Measurements from ENCODE around the gene KHNYN.
"Not testable (repeated sequence)": the region's sequence is repeated elsewhere in the genome, so short reads cannot be mapped to it uniquely, and the experiment has no call there.

KHNYN gene

DNA sequence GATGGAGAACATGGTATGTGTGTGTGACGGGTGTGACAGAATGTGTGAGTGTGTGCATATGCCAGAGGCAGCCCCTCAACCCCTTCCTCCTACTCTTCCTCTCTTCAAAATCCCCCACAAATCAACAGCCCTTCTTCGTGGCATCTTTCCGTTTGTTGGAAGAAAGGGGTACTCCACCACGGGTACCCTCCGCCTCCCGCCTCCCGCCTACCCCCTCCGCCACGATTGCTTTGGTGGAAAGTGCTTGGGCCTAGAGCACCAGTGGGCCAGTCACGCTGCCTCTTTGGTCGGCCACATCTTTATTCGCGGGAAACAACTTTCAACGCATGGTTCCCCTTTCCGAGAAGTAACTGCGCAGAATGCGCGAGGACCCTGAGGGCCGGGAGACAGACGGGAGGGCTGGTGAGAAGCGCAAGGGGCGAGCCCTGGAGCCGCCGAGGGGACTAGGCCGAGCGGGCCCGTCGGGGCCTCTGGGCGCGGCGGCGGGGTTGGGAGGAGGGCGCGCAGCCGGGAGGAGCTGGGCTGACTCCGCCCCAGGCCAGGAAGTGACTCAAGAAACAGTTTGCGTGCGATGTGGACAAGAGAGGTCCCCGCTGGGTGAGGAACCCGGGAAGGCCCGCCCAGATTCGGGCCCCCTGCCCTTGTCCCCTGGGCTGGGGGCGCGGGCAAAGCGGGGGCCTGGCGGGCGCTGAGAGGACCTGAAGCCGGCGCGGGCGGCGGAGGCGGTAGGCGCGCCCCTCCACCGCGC, at the start of gene KHNYN, which contains the start of gene CBLN3:
TSS of gene KHNYN (plus strand) at position 560 of the 748 bp plus-strand sequence. CDS start 777 bp downstream, outside the sequence.
TSS of gene CBLN3 (minus strand) at position 274 of the 748 bp plus-strand sequence. CDS start 614 bp downstream, outside the sequence.
- DNase-seq (ENCODE audit: low spot score) = peak; percentile 92

- no peak for DNase-seq (ENCODE audit: low spot score)
Measured at GRCh38 chr14:24381363-24382063, 48.2 kb upstream of the KHNYN start.

- DNase-seq (ENCODE audit: low spot score) = no peak
Measured at GRCh38 chr14:24382064-24382371, 47.7 kb upstream of the KHNYN start.

GRCh38 chr14:24384169-24384568, 45.6 kb upstream of the KHNYN start:
- DNase-seq (ENCODE audit: low spot score) = no peak

DNA sequence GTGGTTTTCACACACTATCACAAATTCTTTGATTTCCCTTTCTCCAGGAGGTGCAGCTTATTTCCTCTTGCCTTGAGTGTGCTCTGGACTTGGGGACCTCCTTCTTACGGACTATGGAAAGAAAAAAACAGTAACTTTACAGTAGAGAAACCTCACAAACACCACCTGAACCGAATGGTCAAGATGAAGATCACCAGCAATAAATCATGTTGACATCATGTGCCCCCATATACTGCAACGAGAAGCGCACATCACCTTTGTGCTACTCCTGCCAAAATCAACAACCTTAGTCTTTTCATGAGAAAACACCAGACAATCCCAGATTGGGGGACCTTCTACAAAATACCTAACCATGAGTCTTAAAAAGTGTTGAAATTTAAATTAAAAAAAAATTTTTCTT, 44.2 kb upstream of the KHNYN start:
- no peak for DNase-seq (ENCODE audit: low spot score)

GRCh38 chr14:24387009-24387345, 42.8 kb upstream of the KHNYN start:
- no peak for DNase-seq (ENCODE audit: low spot score)

- DNase-seq (ENCODE audit: low spot score) = not testable (repeated sequence)
Measured at GRCh38 chr14:24387579-24387978, 42.2 kb upstream of the KHNYN start.

- no peak for DNase-seq (ENCODE audit: low spot score)
Measured at GRCh38 chr14:24388474-24389179, 41.1 kb upstream of the KHNYN start.

DNA sequence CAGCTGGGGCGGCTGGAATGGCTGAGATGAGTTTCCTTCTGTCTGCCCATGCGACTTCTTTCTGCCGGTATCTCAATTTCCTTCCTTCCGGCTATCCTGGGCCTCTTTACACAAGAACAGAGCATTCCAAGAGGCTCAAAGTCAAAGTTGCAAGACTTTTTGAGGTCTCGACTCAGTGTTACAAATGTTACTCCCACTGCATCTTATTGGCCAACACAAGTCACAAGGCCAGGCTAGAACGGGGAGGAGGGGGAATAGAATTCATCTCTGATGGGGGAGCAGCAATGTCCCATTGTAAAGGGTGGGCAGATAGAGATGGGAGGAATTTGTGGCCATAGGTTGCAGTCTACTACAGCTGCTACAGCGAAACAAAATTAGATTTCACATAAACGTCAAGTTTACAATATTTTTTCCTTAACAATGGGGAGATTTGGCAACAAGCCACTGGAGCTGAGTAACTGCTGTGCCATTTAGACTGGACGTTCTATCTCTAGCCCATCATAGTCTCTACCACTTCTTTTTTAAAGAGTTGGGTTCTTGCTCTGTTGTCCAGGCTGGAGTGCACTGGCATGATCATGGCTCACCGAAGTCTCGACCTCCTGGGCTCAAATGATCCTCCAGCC, 40.4 kb upstream of the KHNYN start:
- no peak for DNase-seq (ENCODE audit: low spot score)

GRCh38 chr14:24390701-24391468, 38.9 kb upstream of the KHNYN start:
- DNase-seq (ENCODE audit: low spot score) = no peak

- DNase-seq (ENCODE audit: low spot score) = no peak
Measured at GRCh38 chr14:24392325-24393091, 37.2 kb upstream of the KHNYN start.

DNA sequence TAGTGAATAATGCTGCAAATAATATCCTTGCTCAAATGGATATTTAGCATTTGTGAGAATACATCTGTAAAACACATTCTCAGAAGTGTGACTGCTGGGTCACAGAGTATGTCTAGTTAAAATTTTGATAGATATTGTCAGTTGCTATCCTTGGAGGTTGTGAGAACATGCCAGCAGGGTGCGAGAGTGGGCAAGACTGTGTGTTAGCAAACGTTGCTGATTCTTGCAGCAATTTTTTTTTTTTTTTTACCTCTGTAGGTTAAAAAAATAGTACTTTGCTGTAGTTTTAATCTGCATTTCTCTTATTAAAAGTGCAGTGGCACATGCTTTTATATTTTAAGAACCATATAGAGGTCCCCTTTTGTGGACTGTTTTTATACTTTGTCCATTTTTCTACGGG, 35.5 kb upstream of the KHNYN start:
- peak; percentile 19 for DNase-seq (ENCODE audit: low spot score)

DNA sequence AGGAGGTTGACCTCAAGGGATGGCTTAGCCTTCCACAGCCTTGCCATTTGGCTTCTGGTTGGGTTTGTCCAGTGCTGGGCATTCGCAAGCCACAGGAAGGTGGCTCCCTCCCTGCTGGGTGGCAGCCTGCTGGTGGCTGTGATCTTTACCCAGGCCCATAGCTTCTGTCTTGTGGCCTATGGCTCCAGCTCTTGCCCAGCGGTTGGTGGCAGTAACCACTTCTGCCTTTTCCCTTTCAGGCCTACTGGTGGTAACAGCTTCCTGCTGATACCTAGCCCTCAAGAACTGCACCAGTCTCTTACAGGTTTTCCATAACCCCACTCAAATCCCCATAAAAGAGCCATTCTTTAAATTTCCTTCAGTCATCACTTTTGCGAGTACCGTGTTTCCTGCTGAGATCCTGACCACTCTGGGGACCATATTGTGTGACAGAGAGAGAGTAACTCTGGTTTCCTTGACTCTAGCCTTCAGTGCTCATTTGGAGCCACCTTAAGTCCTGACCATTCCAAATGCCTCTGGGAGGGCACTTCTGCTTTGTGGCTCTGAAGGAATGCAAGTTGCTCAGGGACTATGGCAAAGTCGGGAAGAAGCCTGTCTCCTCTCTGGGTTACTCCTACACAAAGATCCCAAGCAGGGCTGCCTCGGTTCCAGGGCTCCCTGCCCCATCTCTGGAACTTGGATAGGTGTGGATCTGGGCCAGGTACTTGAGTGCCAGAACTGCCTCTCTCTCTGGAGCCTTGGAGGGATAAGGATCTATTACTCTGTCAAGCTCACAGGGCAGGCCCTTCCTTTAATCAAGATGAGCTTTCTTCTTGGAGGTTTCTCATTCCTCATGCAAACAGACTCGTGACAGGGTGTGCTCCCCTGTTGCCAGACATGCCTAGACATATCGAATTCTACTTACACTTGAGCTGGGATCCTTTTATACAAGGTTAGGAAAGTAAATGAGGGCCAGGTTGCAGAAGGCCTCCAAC, 33.9 kb upstream of the KHNYN start:
- DNase-seq (ENCODE audit: low spot score) = no peak

DNA sequence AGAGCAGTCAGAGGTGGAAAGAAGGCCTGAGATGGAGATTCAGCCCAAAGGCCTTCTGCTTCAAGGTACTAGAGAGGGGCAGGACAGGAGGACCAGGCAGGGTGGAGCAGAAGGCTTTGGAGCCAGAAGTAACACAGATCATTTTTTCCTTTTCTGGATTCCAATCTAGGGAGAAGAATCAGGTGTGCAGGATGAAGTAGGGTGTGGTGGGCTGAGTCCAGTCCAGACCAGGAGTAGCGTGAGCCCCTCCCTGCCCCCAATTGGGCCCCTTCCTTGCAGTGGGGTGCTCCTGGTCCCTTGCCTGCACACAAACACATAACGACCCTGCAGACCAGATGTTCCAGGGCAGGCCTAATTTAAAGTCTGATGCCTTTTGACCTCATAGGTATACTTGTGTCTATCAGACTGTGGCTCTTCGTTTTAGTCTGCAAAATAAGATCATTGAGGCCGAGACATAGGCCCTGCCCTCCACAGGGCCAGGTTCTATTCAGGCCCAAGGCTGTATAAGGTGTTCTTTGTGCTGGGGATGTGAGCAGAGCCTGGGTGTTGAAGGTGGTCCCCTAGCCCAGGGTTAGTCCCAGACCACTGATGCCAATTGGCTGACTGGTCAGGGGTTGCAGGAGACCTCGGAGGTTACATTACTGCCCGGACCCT, 32.0 kb upstream of the KHNYN start:
- DNase-seq (ENCODE audit: low spot score) = no peak

DNA sequence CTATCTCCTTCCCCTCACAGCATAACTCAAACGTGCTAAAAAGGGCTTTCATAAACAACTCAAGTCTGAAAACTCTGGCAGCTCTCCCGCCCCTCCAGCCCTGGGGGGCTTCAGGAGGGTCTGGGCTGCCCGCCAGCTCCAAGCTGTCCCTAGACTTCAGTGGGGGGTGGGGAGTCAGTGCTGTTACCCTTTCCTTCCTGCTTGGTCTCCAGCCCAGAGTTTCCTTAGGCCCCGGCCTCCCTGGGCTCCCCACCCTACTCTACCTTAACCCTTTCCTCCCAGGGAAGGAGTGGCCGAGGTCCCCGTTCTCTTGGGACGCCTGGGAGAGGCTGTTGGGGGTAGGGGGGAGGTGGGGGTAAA, 31.5 kb upstream of the KHNYN start:
- no peak for DNase-seq (ENCODE audit: low spot score)

DNA sequence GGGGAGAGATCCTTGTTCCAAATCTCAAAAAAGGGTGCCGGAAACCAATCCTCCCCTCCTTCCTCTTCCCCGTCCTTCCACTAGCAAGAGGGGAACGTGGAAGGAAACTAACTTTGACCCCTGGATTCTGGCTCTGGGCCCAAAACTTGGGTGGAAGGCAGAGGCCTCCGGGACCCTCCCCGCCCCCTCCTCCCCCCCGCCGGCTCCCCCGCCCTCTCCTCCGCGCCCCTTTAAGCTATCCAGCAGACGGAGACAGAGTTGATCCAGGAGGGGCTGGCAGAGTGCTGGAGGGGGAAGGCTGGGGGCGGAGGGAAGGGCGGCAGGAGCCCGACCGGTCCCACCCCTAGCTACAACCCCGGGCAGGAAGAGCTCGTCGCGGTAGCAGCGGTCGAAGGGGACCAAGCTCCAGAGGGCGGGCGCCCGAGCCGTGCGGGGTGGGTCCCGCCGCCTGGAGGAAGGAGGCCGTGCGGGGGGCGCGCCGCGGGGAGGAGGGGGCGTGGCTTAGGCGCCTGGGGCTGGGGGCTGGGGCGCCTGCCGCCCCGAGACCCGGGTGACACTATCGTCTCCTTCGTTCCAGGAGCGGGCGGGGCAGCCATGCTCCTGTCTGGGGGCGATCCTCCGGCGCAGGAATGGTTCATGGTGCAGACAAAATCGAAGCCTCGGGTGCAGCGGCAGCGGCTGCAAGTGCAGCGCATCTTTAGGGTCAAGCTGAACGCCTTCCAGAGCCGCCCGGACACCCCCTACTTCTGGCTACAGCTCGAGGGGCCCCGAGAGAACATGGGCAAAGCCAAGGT, 30.9 kb upstream of the KHNYN start, which contains the start of gene NYNRIN:
TSS of gene NYNRIN (plus strand) at position 351 of the 794 bp plus-strand sequence. CDS start at position 595, 244 bp downstream.
- DNase-seq (ENCODE audit: low spot score) = no peak

DNA sequence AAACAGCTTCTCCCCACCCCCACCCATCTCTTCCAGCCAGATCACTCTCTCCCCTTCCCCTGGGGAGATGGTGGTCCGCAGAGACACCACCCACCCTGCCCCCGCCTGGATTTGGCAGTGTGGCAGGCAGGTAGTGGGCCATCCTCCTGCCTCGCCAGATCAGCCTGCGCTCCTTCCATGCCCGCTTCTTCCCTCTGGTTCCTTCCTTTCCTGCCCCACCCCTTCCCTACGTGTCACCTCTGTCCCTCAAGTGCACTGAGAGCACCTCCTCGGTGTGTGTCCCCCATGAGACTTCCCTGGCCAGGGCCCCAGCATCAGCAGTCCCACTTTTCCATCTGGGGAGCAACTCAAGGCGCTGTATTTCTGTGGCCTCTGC, 30.3 kb upstream of the KHNYN start:
- no peak for DNase-seq (ENCODE audit: low spot score)

DNA sequence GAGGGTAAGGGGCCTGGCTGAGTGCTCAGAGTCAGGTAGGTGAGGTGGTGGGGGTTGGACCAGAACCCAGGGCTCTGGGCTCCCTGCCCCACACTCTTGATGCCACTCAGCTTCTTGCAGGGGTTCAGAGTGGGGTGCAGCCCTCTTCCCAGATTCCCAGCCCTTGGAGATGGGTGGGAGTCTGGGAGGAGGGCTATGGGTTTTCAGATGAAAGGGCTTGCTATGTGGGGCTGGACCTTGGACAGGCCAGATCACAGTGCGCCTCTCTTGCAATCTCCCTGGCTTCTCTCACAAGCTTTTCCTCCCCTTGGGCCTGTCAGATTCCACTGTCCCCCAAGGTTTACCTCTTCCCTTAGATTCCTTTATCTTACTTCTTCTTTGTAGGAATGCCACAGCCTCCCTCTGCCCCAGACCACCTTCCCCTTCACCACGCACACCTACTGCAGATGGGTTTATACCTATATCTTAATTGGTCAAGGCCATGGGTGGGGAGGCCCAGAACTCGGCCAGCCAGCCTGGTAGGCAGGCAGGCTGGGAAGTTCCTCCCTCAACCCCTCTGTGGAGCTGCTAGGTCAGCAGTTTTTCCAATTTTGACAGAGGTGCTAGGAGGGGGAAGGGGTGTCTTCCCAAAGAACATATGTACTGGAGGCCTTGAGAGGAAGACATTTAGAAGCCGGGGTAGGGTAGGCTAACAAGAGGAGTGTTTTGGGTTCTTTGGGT, 29.6 kb upstream of the KHNYN start:
- no peak for DNase-seq (ENCODE audit: low spot score)

Data from CD4-positive, alpha-beta T cell treated with Interleukin-2 at 100 ng/mL for 4 hours (primary cell).